DMS 273 treated with DMSO at 0.1 percent for 48 hours (cell line): ENCODE results near the gene SLC5A4.
"Not testable (repeated sequence)": the region's sequence is repeated elsewhere in the genome, so short reads cannot be mapped to it uniquely, and the experiment has no call there.

Experiments used
- DNase-seq: peaks from one replicate; lab custom pipeline; 2025; lab: John Stamatoyannopoulos, UW

The SLC5A4 gene

GRCh38 chr22:32199961-32200360 lies 55.2 kb downstream of the SLC5A4 start:
- no peak for DNase-seq

- DNase-seq, result no peak
Measured at GRCh38 chr22:32199341-32199740, 55.8 kb downstream of the SLC5A4 start.

DNA sequence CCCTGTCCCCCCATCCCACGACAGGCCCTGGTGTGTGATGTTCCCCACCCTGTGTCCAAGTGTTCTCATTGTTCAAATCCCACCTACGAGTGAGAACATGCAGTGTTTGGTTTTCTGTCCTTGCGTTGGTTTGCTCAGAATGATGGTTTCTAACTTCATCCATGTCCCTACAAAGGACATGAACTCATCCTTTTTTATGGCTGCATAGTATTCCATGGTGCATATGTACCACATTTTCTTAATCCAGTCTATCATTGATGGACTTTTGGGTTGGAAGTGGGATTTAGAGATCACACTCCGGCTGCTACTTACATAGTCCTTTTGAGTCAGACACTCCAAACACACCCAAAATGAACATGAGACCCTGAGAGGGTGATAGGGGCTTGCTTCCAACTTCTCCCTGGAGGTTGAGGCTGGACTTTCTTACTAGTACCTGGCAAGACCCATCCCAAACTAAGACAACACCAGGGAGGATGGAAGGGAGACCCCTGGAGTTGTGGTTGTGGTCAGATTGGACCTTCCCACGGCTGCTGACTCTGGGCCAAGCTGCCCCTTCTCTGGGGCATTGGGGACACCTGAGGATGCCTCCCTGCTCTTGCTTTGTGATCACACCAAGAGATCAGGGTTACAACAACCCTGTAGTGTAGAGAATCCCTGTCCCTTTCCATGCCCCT lies 57.5 kb downstream of the SLC5A4 start:
- not testable (repeated sequence) for DNase-seq

DNA sequence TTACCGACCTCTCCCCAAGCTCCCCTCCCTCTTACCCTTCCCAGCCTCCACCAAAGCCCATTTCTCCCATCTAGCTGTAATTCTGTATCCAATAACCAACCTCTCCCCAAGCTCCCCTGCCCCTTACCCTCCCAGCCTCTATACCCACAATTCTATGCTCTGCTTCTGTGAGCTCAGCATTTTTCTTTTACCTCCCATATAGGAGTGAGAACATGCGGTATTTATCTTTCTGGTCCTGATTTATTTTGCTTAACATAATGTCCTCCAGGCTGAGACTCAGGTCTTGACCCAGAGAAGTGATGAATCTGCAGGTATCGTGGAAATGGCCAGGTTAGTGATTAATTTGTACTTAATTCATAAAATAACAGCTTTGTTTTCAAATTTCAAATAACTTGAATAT lies 59.2 kb downstream of the SLC5A4 start:
- not testable (repeated sequence) for DNase-seq

DNA sequence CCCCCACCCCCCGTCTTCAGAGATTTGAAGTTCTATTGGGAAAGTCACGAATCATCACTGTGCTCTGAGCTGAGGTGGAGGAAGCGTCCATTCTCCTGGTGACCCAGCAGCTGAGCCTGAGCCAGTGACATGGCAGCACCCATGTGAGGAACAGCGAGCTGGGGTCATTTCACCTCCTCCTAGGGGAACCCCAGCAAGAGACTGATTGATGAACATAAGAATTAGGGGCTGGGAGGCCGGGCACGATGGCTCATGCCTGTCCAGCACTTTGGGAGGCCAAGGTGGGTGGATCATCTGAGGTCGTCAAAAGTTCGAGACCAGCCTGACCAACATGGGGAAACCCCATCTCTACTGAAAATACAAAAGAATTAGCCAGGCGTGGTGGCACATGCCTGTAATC lies 61.8 kb downstream of the SLC5A4 start:
- DNase-seq, result not testable (repeated sequence)

DNA sequence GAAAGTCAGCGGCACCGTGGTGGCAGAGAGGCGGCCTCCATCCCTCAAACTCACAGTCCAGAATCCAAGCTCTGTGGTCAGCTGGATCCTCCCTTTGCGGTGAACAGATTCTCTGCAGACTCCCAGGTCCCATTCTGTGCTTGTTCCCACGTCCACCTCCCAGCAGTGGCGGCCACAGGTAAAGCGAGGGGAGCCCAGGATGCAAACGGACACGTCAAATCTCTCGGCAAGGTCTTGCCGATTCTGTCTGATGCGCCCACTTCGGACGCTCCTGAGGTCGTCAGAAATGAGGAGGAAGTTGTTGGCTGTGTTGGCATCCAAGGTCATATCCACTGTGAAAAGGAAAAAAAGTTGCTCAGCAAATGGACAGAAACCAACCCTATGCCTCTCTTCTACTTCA lies 64.1 kb downstream of the SLC5A4 start:
- DNase-seq, result not testable (repeated sequence)

DNA sequence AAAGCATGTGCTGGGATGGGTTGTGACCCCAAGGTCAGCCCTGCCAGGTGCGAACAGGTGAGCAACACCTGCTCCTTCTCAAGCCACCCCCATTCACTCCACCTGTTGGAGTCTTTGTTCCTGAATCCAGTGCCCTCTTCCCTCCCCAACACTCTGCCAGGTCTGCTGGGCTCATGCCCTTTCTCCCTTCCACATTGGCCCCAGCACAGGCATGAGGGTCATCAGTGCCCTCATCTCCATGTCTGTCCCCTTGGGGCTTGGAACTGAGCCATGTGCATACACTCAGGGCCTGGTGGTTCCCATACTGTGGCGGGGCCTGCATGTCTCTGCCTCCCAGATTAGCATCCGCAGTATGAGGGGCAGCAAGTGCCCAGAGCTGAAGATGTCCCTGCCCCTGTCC lies 69.3 kb downstream of the SLC5A4 start:
- DNase-seq, result no peak

DNA sequence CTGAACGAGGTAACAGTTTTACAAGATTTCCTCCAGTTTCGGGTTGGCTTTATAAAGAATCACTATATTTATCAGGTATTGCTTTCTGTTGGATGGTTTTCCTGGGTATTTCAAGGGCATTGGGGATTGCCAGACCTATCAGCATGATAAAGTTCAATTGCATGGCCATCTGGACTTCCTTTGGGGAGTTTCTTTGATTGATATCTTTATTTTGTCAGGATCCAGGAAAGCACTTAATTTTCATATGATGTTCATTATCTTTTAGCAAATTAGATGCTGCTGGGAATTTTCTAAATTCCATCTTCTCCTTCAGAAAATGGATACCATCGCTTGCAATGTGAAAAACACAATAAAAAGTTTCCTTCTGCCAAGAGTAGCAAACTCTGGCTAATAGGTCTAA lies 71.5 kb downstream of the SLC5A4 start:
- DNase-seq, result no peak

GRCh38 chr22:32181043-32181442 lies 74.1 kb downstream of the SLC5A4 start:
- no peak for DNase-seq

DNA sequence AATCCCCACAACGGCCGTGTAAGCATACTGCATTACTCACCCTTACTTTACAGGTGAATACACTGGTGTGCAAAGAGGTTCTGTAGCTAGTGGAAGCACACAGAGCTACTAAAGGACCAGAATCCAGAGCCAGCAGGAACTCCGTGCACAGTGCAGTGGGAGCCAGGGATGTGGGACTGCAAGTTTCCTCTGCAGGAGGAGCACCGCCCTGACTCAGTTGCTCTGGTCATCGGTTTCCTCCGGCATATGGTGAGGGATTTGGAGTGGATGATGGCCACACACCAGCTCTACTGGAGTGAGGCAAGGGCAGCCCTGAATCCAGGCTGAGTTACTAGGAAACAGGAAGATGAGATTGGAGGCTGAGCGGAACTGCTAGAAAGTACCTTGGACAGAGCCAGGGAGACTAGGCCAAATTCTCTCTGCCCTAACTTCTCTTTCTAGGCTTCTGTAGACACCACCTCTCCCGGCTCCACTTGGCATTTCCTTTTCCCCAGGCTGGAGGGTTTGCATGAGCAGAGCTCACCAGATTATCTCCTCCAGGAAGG lies 77.9 kb downstream of the SLC5A4 start:
- no peak for DNase-seq

DNA sequence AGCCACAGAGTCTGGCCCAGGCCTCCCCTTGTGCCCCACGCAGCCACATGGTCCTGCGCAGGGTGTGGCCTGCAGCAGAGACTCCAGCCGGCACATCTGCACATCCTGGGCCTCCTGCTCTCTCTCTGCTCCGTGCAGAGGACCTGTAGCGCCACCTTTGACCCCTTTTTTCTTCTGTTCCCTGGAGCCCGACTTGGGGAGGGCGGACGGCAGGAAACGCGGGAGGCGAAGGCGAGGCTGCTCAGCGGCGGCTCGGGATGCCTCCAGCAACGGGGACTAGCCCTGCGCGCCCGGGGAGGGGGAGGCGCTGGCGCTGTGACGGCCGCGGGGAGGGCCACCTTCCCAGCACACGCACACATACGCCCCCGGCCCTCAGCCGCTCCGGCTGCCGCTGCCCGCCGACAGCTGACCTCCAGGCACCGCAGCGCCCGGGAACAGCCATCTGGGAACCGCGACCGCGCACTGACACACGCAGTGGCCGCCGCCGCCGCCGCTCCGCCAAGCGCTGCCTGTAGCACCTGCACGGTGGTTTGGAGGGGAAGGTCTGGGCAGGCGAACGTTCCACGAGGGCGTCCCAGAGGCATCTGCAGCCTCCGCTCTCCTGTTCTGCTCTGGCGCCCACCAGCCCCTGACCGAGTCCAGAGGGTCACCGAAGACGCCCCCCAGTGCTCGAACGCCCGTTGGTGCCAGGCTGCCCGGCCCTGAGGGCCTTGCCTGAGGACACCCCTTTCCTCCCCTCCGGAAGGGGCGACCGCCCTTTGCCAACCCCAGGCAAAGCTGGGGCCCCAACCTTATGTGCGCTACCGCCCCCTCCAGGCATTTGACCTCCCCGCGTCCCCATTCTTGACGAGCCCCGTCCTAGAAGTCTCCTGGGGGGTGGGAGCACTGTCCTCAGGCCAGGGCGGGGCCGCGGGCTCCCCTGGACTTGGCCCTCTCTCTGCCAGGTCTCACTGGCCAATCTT lies 79.2 kb downstream of the SLC5A4 start:
- no peak for DNase-seq

DNA sequence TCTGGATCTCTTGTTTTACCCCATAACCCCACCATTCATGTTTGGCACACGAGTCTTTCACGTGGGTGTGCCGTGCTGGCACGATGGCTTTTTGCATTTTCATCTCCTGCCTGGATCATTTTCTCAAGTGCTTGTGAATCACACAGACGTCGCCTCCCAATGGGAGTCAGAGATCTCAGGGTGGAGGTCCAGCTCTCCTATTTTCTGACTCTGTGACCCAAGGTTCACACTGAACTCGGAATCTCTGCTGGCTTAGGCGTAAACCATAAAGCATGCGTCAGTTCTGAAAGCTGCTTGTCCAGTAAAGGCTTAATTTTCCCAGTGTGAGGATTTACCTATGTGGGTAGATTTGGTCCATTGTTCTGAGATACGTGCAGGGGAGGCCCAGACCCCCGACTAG lies 80.0 kb downstream of the SLC5A4 start:
- no peak for DNase-seq
